Activated CD8-positive, alpha-beta memory T cell treated with anti-CD3 and anti-CD28 coated beads, Interleukin-2, amount 50 U/mL, for 24 hours (primary cell): ENCODE results near the gene LRRC15.

Experiments used
- DNase-seq: peaks from one replicate; pipeline ENCODE4 v3.0.0-alpha.2; 2020; ENCODE audit errors: extremely low read depth

Gene LRRC15

GRCh38 chr3:194384569-194385001, 15.0 kb upstream of the LRRC15 start:
- no peak for DNase-seq

- no peak for DNase-seq
Observed at GRCh38 chr3:194384156-194384555, 14.6 kb upstream of the LRRC15 start.

- no peak for DNase-seq
Observed at GRCh38 chr3:194383276-194383940, 13.9 kb upstream of the LRRC15 start.

- no peak for DNase-seq
Observed at GRCh38 chr3:194382892-194383223, 13.3 kb upstream of the LRRC15 start.

GRCh38 chr3:194382196-194382891, 12.8 kb upstream of the LRRC15 start:
- DNase-seq, result no peak

GRCh38 chr3:194381460-194381875, 11.9 kb upstream of the LRRC15 start:
- no peak for DNase-seq

GRCh38 chr3:194380326-194380725, 10.8 kb upstream of the LRRC15 start:
- DNase-seq, result no peak

GRCh38 chr3:194379651-194380050, 10.1 kb upstream of the LRRC15 start:
- no peak for DNase-seq

GRCh38 chr3:194379231-194379630, 9.7 kb upstream of the LRRC15 start:
- DNase-seq, result no peak

GRCh38 chr3:194377708-194378107, 8.2 kb upstream of the LRRC15 start:
- no peak for DNase-seq

GRCh38 chr3:194376241-194376560, 6.7 kb upstream of the LRRC15 start:
- no peak for DNase-seq

GRCh38 chr3:194375473-194376240, 6.1 kb upstream of the LRRC15 start:
- no peak for DNase-seq

GRCh38 chr3:194374935-194375334, 5.4 kb upstream of the LRRC15 start:
- no peak for DNase-seq

- no peak for DNase-seq
Observed at GRCh38 chr3:194373899-194374298, 4.4 kb upstream of the LRRC15 start.

- no peak for DNase-seq
Observed at GRCh38 chr3:194373028-194373427, 3.5 kb upstream of the LRRC15 start.

- no peak for DNase-seq
Observed at GRCh38 chr3:194370753-194371152, 1.2 kb upstream of the LRRC15 start.

GRCh38 chr3:194368918-194369317, 625 bp downstream of the LRRC15 start:
- no peak for DNase-seq

- DNase-seq, result no peak
Observed at GRCh38 chr3:194367992-194368841, 1.3 kb downstream of the LRRC15 start.

GRCh38 chr3:194365978-194366490, 3.5 kb downstream of the LRRC15 start:
- no peak for DNase-seq

GRCh38 chr3:194365526-194365925, 4.0 kb downstream of the LRRC15 start:
- no peak for DNase-seq

GRCh38 chr3:194364652-194365434, 4.7 kb downstream of the LRRC15 start:
- no peak for DNase-seq
